ENCODE results near the gene PEMT. TPM values are rescaled to one million over a fixed set of nuclear protein-coding genes. Genes with fewer than 3 reads are reported as not detected.

The PEMT gene
- total and polyA plus RNA-seq, 2 donors (not counting 1 experiment from before 2014, with no cell fraction given): 10.7 to 20.3 TPM

DNA sequence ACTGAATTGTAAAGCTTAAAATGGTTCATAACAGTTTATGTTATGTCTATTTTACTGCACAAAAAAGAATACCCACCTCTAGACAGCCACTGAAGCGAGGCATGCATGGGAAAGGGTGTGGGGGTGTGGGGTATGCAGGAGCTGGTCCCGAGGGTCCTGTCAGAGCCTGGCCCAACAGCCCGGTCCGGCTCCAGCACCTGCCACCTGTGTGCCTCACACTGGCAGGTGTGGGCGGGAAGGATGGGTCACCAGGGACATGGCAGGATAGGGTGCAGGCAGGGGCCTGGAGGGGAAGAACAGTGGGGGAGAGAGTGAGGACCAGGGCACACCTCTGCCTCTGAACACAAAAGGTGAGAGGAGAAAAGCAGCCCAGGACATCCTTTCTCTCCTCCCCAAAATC lies 72.6 kb downstream of the PEMT start:
- H3K9me3 Mint-ChIP-seq (ENCODE audit: insufficient read depth): no peaks in the 10 kb centered on the region
- Histone ChIP-seq H3K9me3 (ENCODE audit: control extremely low read depth in 1 of 3, control insufficient read depth in 2 of 3, insufficient read depth in 1 of 3, low read length in 2 of 3) (no peaks in the 10 kb centered on the region), H3K4me2 (replicated peaks; ENCODE audit: low read depth, low read length, poor library complexity, severe bottlenecking) (no peak overlapping the region), H3K27me3 (replicated peaks in 1 of 4; ENCODE audit: control extremely low read depth in 1 of 4, control insufficient read depth in 3 of 4, insufficient read depth in 4 of 4, low read length in 3 of 4) (no peaks in the 10 kb centered on the region), H3K27ac (ENCODE audit: low read length in 2 of 2) (no peak overlapping the region), H2AFZ (ENCODE audit: insufficient read depth, low read depth, low read length, poor library complexity, severe bottlenecking) (no peak overlapping the region), H3K36me3 (replicated peaks in 1 of 2; ENCODE audit: control extremely low read depth in 1 of 2, control insufficient read depth in 1 of 2, extremely low read depth in 1 of 2, insufficient read depth in 2 of 2, low read length in 1 of 2) (peaks cover 0 to 3% of the 10 kb centered on the region in 2 experiments), H3K4me3 (ENCODE audit: control extremely low read depth in 1 of 5, extremely low read depth in 1 of 5, insufficient read depth in 1 of 5, low read depth in 2 of 5, low read length in 4 of 5) (no peak overlapping the region), H3K79me2 (ENCODE audit: control insufficient read depth, insufficient read depth, low read length) (no peaks in the 10 kb centered on the region), H3K4me1 (ENCODE audit: control insufficient read depth in 2 of 2, insufficient read depth in 2 of 2, low read length in 2 of 2) (no peaks in the 10 kb centered on the region), H3K9ac (ENCODE audit: low read length) (no peak overlapping the region), H4K20me1 (ENCODE audit: control insufficient read depth, insufficient read depth, low read length, poor library complexity, severe bottlenecking) (no peaks in the 10 kb centered on the region)
- TF ChIP-seq, protein P1, sequence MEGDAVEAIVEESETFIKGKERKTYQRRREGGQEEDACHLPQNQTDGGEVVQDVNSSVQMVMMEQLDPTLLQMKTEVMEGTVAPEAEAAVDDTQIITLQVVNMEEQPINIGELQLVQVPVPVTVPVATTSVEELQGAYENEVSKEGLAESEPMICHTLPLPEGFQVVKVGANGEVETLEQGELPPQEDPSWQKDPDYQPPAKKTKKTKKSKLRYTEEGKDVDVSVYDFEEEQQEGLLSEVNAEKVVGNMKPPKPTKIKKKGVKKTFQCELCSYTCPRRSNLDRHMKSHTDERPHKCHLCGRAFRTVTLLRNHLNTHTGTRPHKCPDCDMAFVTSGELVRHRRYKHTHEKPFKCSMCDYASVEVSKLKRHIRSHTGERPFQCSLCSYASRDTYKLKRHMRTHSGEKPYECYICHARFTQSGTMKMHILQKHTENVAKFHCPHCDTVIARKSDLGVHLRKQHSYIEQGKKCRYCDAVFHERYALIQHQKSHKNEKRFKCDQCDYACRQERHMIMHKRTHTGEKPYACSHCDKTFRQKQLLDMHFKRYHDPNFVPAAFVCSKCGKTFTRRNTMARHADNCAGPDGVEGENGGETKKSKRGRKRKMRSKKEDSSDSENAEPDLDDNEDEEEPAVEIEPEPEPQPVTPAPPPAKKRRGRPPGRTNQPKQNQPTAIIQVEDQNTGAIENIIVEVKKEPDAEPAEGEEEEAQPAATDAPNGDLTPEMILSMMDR (IDR thresholded peaks at IDR 0.05): no peak
- no peak for TF ChIP-seq EZH2 (IDR thresholded peaks at IDR 0.05; ENCODE audit: borderline replicate concordance, insufficient read depth, low read depth, low read length, poor library complexity, severe bottlenecking)
- DNase-seq (no peak), ATAC-seq (ENCODE audit: low read depth) (no peak)
- no peaks in the 10 kb centered on the region for H3K27me3 Mint-ChIP-seq
- intact Hi-C loops (cut with micrococcal nuclease): no loop called here
- ChIA-PET POLR2A (no interaction called here), CTCF (interaction anchor here (0.7 kb wide), 1 partner anchor 22 kb away, joined by 3 read pairs; no protein-coding TSS in a partner anchor)
- no peak overlapping the region for H3K4me3 Mint-ChIP-seq
- no peak overlapping the region for H3K27ac Mint-ChIP-seq
- no peaks in the 10 kb centered on the region for H3K4me1 Mint-ChIP-seq
- WGBS (ENCODE audit: insufficient coverage): 70% methylated on average over 5 of the region's 5 CpGs

DNA sequence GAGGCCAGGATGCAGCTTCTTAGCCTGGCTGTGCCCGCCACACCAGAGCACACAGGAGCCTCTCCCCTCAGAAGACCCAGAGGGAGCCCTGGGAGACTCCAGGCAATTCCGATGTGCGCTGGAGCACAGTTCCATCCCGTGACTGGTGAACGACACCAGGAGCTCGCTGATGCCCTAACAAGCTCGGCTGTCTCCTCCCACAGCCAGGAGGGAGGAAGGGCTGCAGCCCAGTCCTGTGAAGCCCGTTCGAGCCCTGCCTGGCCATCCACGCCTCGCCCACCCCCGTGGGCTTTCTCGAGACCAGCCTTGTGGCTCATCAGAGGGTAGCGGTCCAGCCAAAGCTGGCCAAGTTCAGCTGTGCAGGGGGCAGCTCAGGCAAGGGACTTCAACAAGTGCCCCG lies 73.5 kb downstream of the PEMT start:
- H3K27ac Mint-ChIP-seq: no peak overlapping the region
- Histone ChIP-seq H3K79me2 (ENCODE audit: control insufficient read depth, insufficient read depth, low read length) (no peaks in the 10 kb centered on the region), H3K9me3 (ENCODE audit: control extremely low read depth in 1 of 3, control insufficient read depth in 2 of 3, insufficient read depth in 1 of 3, low read length in 2 of 3) (no peaks in the 10 kb centered on the region), H3K4me1 (ENCODE audit: control insufficient read depth in 2 of 2, insufficient read depth in 2 of 2, low read length in 2 of 2) (no peaks in the 10 kb centered on the region), H3K9ac (ENCODE audit: low read length) (no peak overlapping the region), H3K27me3 (replicated peaks in 1 of 4; ENCODE audit: control extremely low read depth in 1 of 4, control insufficient read depth in 3 of 4, insufficient read depth in 4 of 4, low read length in 3 of 4) (no peaks in the 10 kb centered on the region), H3K4me2 (replicated peaks; ENCODE audit: low read depth, low read length, poor library complexity, severe bottlenecking) (no peak overlapping the region), H2AFZ (ENCODE audit: insufficient read depth, low read depth, low read length, poor library complexity, severe bottlenecking) (no peak overlapping the region), H3K27ac (ENCODE audit: low read length in 2 of 2) (no peak overlapping the region), H3K4me3 (ENCODE audit: control extremely low read depth in 1 of 5, extremely low read depth in 1 of 5, insufficient read depth in 1 of 5, low read depth in 2 of 5, low read length in 4 of 5) (no peak overlapping the region), H4K20me1 (ENCODE audit: control insufficient read depth, insufficient read depth, low read length, poor library complexity, severe bottlenecking) (no peaks in the 10 kb centered on the region), H3K36me3 (replicated peaks in 1 of 2; ENCODE audit: control extremely low read depth in 1 of 2, control insufficient read depth in 1 of 2, extremely low read depth in 1 of 2, insufficient read depth in 2 of 2, low read length in 1 of 2) (peaks cover 0 to 3% of the 10 kb centered on the region in 2 experiments)
- DNase-seq (no peak), ATAC-seq (ENCODE audit: low read depth) (no peak)
- H3K4me3 Mint-ChIP-seq: no peak overlapping the region
- ChIA-PET POLR2A (no interaction called here), CTCF (interaction anchor here (0.5 kb wide), 1 partner anchor 239 kb away, joined by 3 read pairs; no protein-coding TSS in a partner anchor)
- 84% methylated on average over 15 of the region's 15 CpGs for WGBS (ENCODE audit: insufficient coverage)
- TF ChIP-seq EZH2 (IDR thresholded peaks at IDR 0.05; ENCODE audit: borderline replicate concordance, insufficient read depth, low read depth, low read length, poor library complexity, severe bottlenecking): no peak
- intact Hi-C loops (cut with micrococcal nuclease): no loop called here
- H3K27me3 Mint-ChIP-seq: no peaks in the 10 kb centered on the region
- H3K4me1 Mint-ChIP-seq: no peaks in the 10 kb centered on the region
- no peaks in the 10 kb centered on the region for H3K9me3 Mint-ChIP-seq (ENCODE audit: insufficient read depth)
